ENCODE measurements around the gene RADX.

Gene RADX

GRCh38 chrX:106606571-106606970 is 5.2 kb upstream of the RADX start:
- no peak for DNase-seq (ENCODE audit: low read depth)
- TF ChIP-seq CTCF (conservative IDR thresholded peaks at IDR 0.05; ENCODE audit: low read depth, low read length), result no peak
- no peak overlapping the region for H3K4me3 ChIP-seq (ENCODE audit: low read depth, low read length)

GRCh38 chrX:106608016-106608415 is 3.8 kb upstream of the RADX start:
- no peak for TF ChIP-seq CTCF (conservative IDR thresholded peaks at IDR 0.05; ENCODE audit: low read depth, low read length)
- no peak for DNase-seq (ENCODE audit: low read depth)
- no peak overlapping the region for H3K4me3 ChIP-seq (ENCODE audit: low read depth, low read length)

GRCh38 chrX:106611317-106611678 is 480 bp upstream of the RADX start:
- TF ChIP-seq CTCF (conservative IDR thresholded peaks at IDR 0.05; ENCODE audit: low read depth, low read length), result no peak
- H3K4me3 ChIP-seq (ENCODE audit: low read depth, low read length), result peak overlapping the region; percentile 59
- no peak for DNase-seq (ENCODE audit: low read depth)

GRCh38 chrX:106612393-106612763 is 600 bp downstream of the RADX start:
- peak overlapping the region; percentile 59 for H3K4me3 ChIP-seq (ENCODE audit: low read depth, low read length)
- DNase-seq (ENCODE audit: low read depth), result no peak
- TF ChIP-seq CTCF (conservative IDR thresholded peaks at IDR 0.05; ENCODE audit: low read depth, low read length), result no peak

- TF ChIP-seq CTCF (conservative IDR thresholded peaks at IDR 0.05; ENCODE audit: low read depth, low read length), result no peak
- no peak for DNase-seq (ENCODE audit: low read depth)
- H3K4me3 ChIP-seq (ENCODE audit: low read depth, low read length), result no peak overlapping the region
These were observed 1.5 kb downstream of the RADX start for GRCh38 chrX:106613277-106613676.

GRCh38 chrX:106615041-106615440 is 3.3 kb downstream of the RADX start:
- no peak for DNase-seq (ENCODE audit: low read depth)
- no peak overlapping the region for H3K4me3 ChIP-seq (ENCODE audit: low read depth, low read length)
- TF ChIP-seq CTCF (conservative IDR thresholded peaks at IDR 0.05; ENCODE audit: low read depth, low read length), result no peak

GRCh38 chrX:106619797-106620196 is 8.0 kb downstream of the RADX start:
- peak; percentile 31 for DNase-seq (ENCODE audit: low read depth)
- TF ChIP-seq CTCF (conservative IDR thresholded peaks at IDR 0.05; ENCODE audit: low read depth, low read length), result peak; percentile 55
- H3K4me3 ChIP-seq (ENCODE audit: low read depth, low read length), result no peak overlapping the region

Measured in choroid plexus epithelial cell (primary cell).